IPS-18c (cell line): ENCODE data around the gene TLCD3B.
A peak's percentile ranks its signal among the peaks of the same experiment; 100 is the strongest.

ENCODE experiments used
- H3K4me3 ChIP-seq: 2 replicates; pipeline ENCODE4 v1.7.0; 2013; ENCODE audit warnings: low read depth, mild to moderate bottlenecking, low read length, moderate library complexity; ENCODE audit not compliant: insufficient read depth
- H3K9me3 ChIP-seq: one replicate; pipeline ENCODE4 v1.6.1; 2013; ENCODE audit warnings: mild to moderate bottlenecking, low read length, moderate library complexity; ENCODE audit not compliant: control insufficient read depth, insufficient read depth

Gene TLCD3B

GRCh38 chr16:30011714-30012504, 19.2 kb downstream of the TLCD3B start:
- peak overlapping the region; percentile 69 for H3K4me3 ChIP-seq
- no peaks in the 10 kb centered on the region for H3K9me3 ChIP-seq

- Histone ChIP-seq H3K4me3 (peak within 1 kb of the TSS; percentile 69), H3K9me3 (no peaks in the 10 kb centered on the region)
Observed at GRCh38 chr16:30010844-30011713, 20.0 kb downstream of the TLCD3B start, which contains the start of gene DOC2A. Gene DOC2A, minus strand, starts transcription at chr16:30011027. Its CDS starts 805 bp downstream, at chr16:30010222.

GRCh38 chr16:30009990-30010843, 20.9 kb downstream of the TLCD3B start:
- Histone ChIP-seq H3K9me3 (no peaks in the 10 kb centered on the region), H3K4me3 (peak overlapping the region; percentile 69)

- H3K4me3 ChIP-seq: no peak overlapping the region
- H3K9me3 ChIP-seq: no peaks in the 10 kb centered on the region
Observed at GRCh38 chr16:30009085-30009862, 21.8 kb downstream of the TLCD3B start.

GRCh38 chr16:30007378-30007895, 23.6 kb downstream of the TLCD3B start:
- H3K4me3 ChIP-seq: no peak overlapping the region
- no peaks in the 10 kb centered on the region for H3K9me3 ChIP-seq

- H3K9me3 ChIP-seq: no peaks in the 10 kb centered on the region
- H3K4me3 ChIP-seq: no peak overlapping the region
Observed at GRCh38 chr16:30006659-30007377, 24.3 kb downstream of the TLCD3B start.

- Histone ChIP-seq H3K9me3 (no peaks in the 10 kb centered on the region), H3K4me3 (no peak overlapping the region)
Observed at GRCh38 chr16:30006095-30006473, 25.0 kb downstream of the TLCD3B start.

- Histone ChIP-seq H3K9me3 (no peaks in the 10 kb centered on the region), H3K4me3 (no peak overlapping the region)
Observed at GRCh38 chr16:30005341-30006094, 25.6 kb downstream of the TLCD3B start.

- Histone ChIP-seq H3K4me3 (no peak overlapping the region), H3K9me3 (no peaks in the 10 kb centered on the region)
Observed at GRCh38 chr16:30004811-30005242, 26.2 kb downstream of the TLCD3B start.

GRCh38 chr16:30004424-30004776, 26.7 kb downstream of the TLCD3B start:
- H3K4me3 ChIP-seq: no peak overlapping the region
- H3K9me3 ChIP-seq: no peaks in the 10 kb centered on the region

- Histone ChIP-seq H3K9me3 (no peaks in the 10 kb centered on the region), H3K4me3 (no peak overlapping the region)
Observed at GRCh38 chr16:30003670-30004423, 27.2 kb downstream of the TLCD3B start.

- Histone ChIP-seq H3K9me3 (no peaks in the 10 kb centered on the region), H3K4me3 (no peak overlapping the region)
Observed at GRCh38 chr16:30002614-30003346, 28.3 kb downstream of the TLCD3B start.

GRCh38 chr16:30000735-30001631, 30.1 kb downstream of the TLCD3B start:
- Histone ChIP-seq H3K9me3 (no peaks in the 10 kb centered on the region), H3K4me3 (no peak overlapping the region; the same call in 1 of the 2 replicates)
